Myocyte (in vitro differentiated cells): ENCODE results near the gene PARP9. TPM values are rescaled to one million over a fixed set of nuclear protein-coding genes. Genes with fewer than 3 reads are reported as not detected.

Experiments
- DNase-seq: peaks from one replicate; pipeline ENCODE4 v3.0.0-alpha.2; 2012; ENCODE audit warnings: low read depth
- total RNA-seq: library from RNA; depleted of rRNA; stranded (reverse); fragments of >200 nt; gene quantifications from 2 replicates; pipeline ENCODE4 v1.2.3, GENCODE V29; 2014

Gene PARP9
- total RNA-seq, 1 donor from 2014 or later, result 28.6 TPM

- no peak for DNase-seq
Measured at GRCh38 chr3:122488262-122488973, 75.7 kb downstream of the PARP9 start.

GRCh38 chr3:122484985-122485384, 79.1 kb downstream of the PARP9 start:
- DNase-seq, result no peak

DNA sequence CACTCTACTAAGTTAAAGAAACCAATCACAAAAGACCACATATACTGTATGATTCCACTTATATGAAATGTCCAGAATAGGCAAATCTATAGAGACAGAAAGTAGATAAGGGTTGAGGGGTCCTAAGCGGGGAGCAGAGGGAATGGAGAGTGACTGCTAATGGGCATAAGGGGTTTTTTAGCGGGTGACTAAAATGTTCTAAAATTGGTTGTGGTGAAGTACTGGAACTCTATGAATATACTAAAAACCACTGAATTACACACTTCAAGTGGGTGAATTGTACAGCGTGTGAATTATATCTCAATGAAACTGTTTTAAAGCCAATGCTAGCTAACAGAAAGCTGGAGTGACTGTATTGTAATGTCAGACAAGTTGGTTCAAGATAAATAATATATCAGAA, 82.7 kb downstream of the PARP9 start:
- no peak for DNase-seq

Other genes starting within 250 kb of the PARP9 start
- gene CSTA, start 239.1 kb downstream of the PARP9 start, total RNA-seq, result 0.37 TPM in 1 of 2 replicates, not detected in the other
- gene MIX23, start 181.1 kb downstream of the PARP9 start, total RNA-seq, result 24.0 and 26.4 TPM in 2 replicates
- 20.5 and 25.8 TPM in 2 replicates for gene FAM162A, start 180.1 kb downstream of the PARP9 start, total RNA-seq
- gene WDR5B, start 148.2 kb downstream of the PARP9 start, total RNA-seq, result 6.9 and 8.9 TPM in 2 replicates
- 46.0 and 55.4 TPM in 2 replicates for gene KPNA1, start 49.4 kb downstream of the PARP9 start, total RNA-seq
- 17.3 and 19.6 TPM in 2 replicates for gene DTX3L, start within 50 bp of the PARP9 start, total RNA-seq
- gene PARP15, start 13.3 kb upstream of the PARP9 start, total RNA-seq, result 0.08 TPM in 1 of 2 replicates, not detected in the other
- gene PARP14, start 116.5 kb upstream of the PARP9 start, total RNA-seq, result 11.3 and 14.1 TPM in 2 replicates
- gene HSPBAP1, start 229.5 kb upstream of the PARP9 start, total RNA-seq, result 5.4 and 7.6 TPM in 2 replicates
- 16.7 and 23.1 TPM in 2 replicates for gene SLC49A4, start 230.8 kb upstream of the PARP9 start, total RNA-seq